LNCaP clone FGC (cell line): ENCODE results near the gene PRXL2B.
"Not testable (repeated sequence)": the region's sequence is repeated elsewhere in the genome, so short reads cannot be mapped to it uniquely, and the experiment has no call there.

ENCODE experiments used
- DNase-seq: peaks from one replicate; pipeline ENCODE4 v3.0.0-alpha.2; 2011; ENCODE audit warnings: low read depth
- H3K4me3 ChIP-seq: 2 replicates; pipeline ENCODE4 v1.5.1; 2011; ENCODE audit warnings: mild to moderate bottlenecking, low read depth, low read length, control low read depth
- CTCF ChIP-seq: IDR thresholded peaks from 2 replicates; pipeline ENCODE4 v1.5.1; 2012; ENCODE audit warnings: mild to moderate bottlenecking; ENCODE audit not compliant: control insufficient read depth, insufficient read depth; ENCODE audit errors: extremely low read depth

PRXL2B gene

GRCh38 chr1:2623571-2624337 lies 37.2 kb downstream of the PRXL2B start:
- no peak overlapping the region for H3K4me3 ChIP-seq
- DNase-seq, result no peak
- no peak for TF ChIP-seq CTCF

GRCh38 chr1:2624735-2625300 lies 38.2 kb downstream of the PRXL2B start:
- no peak for DNase-seq
- TF ChIP-seq CTCF, result no peak
- no peak overlapping the region for H3K4me3 ChIP-seq

- TF ChIP-seq CTCF, result no peak
- H3K4me3 ChIP-seq, result no peak overlapping the region
- DNase-seq, result no peak
Measured at GRCh38 chr1:2625311-2625710, 38.7 kb downstream of the PRXL2B start.

GRCh38 chr1:2625748-2626147 lies 39.2 kb downstream of the PRXL2B start:
- DNase-seq, result not testable (repeated sequence)

GRCh38 chr1:2627746-2628145 lies 41.2 kb downstream of the PRXL2B start:
- DNase-seq, result no peak
- no peak for TF ChIP-seq CTCF
- H3K4me3 ChIP-seq, result no peak overlapping the region

More at GRCh38 chr1:2625748-2626147, 39.2 kb downstream of the PRXL2B start:
- H3K4me3 ChIP-seq, result not testable (repeated sequence)

- H3K4me3 ChIP-seq, result no peak overlapping the region
- no peak for TF ChIP-seq CTCF
- no peak for DNase-seq
Measured at GRCh38 chr1:2628191-2628932, 41.8 kb downstream of the PRXL2B start.

- no peak overlapping the region for H3K4me3 ChIP-seq
- no peak for DNase-seq
- TF ChIP-seq CTCF, result no peak
Measured at GRCh38 chr1:2628933-2629626, 42.5 kb downstream of the PRXL2B start.
